IPS DF 4.7 (cell line): ENCODE measurements around the gene PPP1R14B.

Experiments used
- DNase-seq: peaks from one replicate; pipeline ENCODE4 v3.0.0-alpha.2; 2013; ENCODE audit warnings: low spot score; ENCODE audit errors: extremely low read depth

Gene PPP1R14B

DNA sequence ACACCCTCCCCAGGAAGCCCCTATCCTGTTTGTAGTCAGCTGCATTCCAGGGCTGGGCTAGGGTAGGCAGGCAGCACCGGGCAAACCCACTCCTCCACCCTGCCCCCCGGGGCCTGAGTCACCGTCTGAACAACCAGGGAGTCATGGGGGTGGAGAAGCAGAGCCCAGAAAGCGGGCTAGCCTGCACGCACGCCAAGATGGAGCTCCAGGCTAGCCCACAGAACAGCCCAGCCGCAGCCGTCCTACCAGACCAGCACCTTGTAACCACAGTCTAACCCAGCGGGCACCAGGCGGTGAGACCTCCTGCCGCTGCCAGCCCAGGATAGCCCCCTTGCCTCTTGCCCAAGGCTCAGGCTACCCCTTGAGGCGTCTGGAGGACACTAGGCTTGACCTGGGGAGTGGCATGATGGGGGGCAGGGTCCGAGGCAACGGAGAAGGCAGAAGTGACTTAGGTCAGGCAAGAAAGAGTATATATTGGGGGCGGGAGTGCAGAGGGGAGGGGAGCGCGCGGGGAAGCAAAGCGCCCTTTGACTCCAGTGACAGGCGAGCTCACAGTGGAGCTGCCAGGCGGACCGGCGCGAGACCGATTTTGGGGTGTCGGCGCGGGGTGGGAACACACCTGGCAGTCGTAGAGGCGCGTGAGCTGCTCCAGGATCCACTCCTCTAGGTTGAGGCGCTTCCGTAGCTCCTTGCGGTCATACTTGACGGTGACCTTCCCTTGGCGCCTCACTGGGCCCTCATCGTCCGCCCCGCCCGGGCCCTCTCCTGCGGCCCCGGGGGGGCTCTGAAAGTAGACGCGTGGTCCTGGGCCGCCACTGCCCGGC is 734 bp downstream of the PPP1R14B start:
- no peak for DNase-seq

DNA sequence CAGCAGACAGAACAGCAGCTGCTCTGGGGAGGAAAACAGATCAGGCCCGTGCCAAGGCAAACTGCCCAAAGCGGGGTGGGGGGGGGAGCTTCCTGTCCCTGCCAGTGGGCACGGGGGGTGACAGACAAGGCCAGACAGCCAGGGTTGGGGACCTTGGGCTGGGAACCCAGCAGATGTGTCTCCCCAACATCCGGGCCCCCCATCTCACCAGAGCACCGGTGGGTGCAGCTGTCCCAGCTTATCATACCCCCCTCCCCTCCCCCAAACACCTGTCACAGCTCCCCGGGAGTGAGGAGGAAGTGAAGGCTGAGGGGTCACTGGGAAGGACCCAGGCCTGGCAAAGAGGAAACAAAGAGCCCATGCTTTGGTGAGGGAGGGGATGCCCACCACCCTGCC is 1.3 kb downstream of the PPP1R14B start:
- DNase-seq = no peak

DNA sequence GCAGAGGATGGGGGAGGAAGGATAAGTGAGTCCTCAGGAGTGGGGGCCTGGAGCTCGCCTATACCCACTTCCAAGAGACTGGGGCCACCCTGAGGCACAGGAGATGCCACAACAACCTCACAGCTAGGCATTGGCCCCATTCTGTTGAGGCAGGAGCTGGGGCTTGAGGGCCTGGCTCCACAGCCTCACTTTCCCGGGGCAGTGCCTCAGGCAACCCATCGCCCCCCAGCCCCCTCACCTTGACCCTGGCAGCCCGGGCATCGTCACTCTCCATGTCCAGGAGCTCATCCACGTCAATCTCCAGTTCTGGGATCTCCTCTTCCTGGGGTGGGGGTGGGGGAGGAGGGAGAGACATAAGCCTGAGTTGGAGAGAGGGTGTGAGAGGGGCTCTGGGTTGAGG is 1.8 kb downstream of the PPP1R14B start:
- no peak for DNase-seq

DNA sequence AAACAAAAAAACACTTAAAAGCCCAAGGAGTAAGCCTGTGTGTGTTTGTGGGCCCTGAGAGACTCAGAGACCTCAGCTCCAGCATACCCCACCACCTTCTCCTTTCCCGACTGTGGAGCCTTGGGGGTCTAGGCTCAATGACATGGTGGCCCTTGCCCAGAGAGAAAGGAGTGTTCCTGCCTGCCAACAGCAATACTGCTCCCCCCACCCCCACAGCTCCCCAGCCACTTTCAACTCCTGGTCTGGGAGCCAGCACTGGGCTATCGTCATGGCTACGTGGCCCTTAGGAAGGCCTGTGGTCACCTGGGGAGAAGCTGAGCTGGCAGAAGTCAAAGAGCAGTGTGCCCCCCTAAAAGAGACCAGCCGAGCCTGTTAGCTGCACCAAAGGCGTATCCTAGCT is 2.6 kb downstream of the PPP1R14B start:
- DNase-seq = no peak

DNA sequence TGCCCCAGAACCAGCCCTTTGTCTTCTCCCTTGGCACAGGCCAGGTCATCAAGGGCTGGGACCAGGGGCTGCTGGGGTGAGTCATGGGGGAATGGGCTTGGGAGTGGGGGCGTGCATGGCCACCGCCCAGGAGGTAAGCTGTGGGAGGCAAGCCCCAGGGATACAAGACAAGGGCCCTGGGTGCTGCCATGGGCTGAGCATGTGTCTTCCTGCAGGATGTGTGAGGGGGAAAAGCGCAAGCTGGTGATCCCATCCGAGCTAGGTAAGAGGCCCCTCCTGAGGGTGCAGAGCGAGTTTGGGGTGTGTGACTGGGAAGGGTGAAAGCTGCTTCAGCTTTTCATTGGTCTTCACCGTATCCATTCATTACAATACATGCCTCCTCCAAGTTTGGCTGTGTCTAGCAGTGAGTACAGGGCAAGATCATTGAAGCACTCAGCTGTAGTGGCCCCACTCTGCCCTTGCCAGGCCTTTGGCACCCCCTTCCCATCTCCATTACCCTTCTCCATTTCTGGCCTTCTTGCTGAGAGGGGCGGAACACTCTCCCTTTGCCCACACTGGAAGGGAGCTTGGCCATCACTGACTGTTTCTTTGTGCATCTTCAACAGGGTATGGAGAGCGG is 3.4 kb downstream of the PPP1R14B start:
- DNase-seq = no peak

DNA sequence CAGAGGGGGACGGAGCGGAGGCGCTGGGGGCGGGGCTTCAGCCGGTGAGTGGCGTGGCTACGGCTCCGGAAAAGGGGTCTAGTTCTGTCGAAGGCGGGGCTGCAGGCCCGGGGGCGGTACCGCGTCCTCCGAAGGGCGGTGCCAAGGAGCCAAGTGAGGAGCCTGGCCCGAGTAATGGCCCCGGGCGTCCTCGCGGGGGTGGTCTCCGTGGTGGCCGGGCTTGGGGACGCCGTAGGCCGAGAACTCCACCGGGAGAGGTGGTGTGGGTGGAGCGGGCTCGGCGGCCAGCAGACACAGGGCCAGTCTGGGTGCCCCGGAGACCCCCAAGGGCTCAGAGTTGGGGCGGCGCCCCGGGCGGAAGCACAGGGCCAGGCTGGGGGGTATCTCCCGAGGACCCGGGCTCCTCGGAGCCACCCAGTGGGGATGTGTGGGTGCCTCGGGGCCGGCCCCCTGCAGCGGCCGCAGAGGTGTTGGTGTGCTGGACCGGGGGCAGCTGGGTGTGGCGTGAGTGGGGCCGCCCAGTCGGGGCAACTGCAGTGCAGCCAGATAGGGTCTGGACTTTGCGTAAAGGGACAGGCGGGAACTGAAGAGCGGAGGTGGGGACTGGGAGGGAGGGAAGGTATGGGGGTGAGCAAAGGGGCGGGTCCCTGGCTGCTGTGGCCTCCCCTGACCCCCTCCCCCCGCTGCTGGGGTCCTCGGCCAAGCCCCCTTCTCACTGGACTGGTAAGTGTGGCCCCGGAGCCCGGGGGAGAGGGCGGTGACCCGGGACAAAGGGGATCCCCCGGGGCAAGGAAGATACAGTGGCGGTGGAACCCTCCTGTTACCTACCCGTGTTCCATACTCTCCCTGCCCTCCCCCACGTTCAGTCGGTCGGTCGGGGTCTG is 5.0 kb downstream of the PPP1R14B start:
- no peak for DNase-seq

DNA sequence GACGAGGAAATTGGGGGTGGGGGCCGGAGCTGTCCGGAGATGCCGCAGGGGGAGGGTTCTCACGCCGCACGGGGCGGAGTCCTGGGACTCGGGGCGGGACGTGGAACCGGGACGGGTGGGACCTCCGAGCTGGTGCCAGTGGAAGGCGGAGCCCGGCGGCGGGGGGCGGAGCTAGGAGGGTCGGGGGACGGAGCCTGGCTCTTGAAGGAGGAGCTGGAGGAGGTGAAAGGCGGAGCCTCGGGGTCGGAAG is 5.6 kb downstream of the PPP1R14B start:
- DNase-seq = no peak

DNA sequence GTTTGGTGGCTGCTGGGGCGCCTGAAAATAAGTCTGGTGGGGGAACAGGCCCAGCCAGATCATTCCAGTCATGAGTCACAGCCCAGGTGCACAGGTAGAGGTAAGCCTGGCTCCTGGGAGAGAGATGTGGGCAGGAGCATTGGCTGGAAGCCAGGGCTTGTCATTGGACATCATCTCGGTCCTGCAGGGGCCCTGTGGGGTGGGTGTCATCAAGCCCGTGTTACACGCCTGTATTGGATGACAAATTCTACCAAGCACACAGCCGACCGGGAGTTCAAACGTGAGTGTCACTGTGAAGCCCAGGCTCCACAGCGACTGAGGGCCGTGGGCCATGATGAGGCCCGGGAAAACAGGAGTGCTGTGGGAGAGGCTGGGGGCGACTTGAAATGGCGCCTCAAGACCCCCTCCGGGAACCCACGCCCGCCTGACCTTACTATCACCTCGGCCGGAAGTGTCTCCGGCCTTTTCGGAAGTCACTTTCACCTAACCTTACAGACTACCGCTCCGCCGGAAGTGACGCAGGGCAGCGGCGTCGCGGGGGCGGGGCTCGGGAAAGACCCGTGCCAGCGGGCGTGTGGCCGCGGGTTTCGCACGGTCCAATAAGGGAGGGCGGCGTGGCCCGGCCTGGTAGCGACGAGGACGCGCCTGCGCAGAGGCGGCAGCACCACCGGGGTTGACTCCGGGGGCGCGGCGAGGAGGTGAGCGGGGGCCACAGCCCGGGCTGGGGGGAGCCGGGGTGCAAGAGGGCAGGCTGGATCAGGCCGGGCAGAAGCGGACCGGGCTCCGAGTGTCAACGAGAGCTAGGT is 6.1 kb downstream of the PPP1R14B start, which contains the start of gene FKBP2:
Gene FKBP2, plus strand, starts transcription at position 661 of the 806 bp plus-strand sequence. CDS start 1,293 bp downstream, outside the sequence.
- DNase-seq = no peak

DNA sequence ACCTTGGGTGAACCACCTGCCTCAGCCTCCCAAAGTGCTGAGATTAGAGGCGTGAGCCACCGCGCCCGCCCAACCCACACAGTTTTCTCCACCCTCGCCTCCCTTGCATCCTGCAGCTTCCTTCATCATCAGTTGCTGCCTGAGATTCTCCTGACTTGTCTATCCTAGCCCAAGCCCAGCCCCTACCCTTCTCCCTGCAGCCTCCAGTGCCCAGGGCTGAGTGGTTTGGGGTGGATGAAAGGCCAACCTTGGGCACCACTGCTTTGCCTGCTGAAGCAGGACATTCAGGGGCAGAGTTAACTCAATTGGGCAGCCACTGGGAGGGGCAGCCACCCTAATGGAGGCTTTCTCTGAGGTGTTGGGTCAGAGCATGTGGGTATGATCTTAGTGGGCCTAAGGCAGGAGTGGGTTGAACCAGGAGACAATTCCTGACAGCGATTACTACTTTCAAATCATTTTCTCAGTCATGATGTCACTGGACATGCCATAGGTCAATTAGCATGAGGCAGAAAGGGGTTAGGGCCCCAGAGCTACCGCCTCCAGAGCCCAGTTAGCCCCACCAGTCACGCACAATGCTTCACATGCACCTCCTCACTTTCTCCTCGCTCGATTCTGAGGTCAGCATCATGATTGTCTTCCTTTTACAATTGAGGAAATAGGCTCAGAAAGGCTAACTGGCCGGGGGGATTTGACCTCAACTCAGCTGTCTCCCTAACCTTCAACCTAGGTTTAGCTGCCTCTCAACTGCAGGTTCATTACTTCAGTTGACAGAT is 6.9 kb downstream of the PPP1R14B start:
- no peak for DNase-seq

DNA sequence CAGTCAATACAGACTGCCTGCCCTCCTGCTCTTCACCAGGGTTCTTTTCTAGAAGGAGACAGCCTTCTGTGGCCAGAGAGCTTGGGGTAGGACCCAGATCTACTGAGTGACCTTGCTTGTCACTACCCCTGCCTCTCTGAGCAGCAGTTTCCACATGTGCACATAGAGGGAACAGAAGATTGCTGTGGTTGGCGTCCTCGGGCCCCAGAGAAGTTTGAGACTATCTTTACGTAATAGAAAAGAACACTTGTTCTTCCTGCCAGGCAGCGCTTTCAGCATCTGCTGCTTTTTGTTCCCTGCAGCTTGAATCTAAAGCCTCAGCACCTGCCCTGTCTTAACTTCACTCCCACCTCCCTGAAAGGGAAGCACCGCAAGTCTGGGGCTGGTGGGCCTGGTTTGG is 7.7 kb downstream of the PPP1R14B start:
- no peak for DNase-seq

DNA sequence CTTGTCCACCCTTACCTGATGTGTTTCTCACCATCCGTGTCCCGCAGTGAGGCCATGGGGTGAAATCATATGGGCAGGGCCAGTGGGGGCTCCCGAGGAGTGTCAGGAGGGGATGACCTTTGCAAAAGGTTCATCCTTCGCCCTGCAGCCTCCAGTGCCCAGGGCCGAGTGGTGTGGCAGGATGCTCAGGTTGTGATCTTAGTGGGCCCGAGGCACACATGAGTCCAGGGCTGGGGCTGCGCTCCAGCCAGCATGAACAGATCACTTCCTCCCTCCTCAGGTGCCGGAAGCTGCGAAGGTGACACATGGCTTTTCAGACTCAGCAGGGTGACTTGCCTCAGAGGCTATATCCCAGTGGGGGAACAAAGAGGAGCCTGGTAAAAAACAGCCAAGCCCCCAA is 8.7 kb downstream of the PPP1R14B start:
- DNase-seq = no peak

DNA sequence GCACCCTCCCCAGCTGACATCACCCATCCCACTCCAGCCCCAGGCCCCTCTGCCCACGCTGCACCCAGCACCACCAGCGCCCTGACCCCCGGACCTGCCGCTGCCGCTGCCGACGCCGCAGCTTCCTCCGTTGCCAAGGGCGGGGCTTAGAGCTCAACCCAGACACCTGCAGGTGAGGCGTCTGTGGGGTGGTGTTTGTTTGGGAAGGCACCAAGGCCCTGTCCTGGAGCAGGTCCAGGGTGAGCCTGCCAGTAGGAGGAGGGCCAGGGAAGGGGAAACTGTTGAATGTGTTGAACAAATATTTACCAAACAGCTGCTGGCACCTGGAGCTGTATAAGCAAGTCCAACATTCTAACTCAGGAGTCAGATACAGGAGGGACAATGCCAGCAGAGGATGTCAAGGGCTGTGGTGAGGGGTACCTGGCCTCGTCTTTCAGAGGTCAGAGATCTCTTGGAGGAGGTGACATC is 9.2 kb downstream of the PPP1R14B start:
- DNase-seq = no peak

DNA sequence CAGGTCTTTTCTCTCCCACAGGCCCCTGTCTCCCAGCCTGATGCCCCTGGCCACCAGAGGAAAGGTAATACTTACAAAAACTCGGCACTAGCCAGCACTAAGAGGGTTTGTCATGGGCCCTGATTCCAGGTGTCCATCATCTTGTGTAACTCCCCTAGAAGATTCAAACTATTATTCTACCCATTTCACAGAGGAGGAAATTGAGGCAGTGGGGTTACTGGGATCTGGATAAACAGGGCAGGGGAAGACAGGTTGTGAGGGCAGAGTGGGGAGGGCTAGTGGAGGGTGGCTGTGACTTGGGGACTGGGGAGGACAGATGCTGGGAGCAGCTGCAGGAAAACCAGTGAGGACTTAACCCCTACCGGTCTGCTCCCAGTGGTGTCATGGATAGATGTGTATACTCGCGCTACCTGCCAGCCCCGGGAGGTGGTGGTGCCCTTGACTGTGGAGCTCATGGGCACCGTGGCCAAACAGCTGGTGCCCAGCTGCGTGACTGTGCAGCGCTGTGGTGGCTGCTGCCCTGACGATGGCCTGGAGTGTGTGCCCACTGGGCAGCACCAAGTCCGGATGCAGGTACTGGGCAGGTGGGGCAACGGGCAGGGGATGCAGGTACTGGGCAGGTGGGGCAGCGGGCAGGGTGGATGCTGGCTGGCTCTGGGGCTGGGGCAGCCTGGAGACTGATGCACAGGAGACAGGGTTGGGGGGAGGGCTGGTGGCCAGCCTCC is 11.1 kb downstream of the PPP1R14B start:
- no peak for DNase-seq

DNA sequence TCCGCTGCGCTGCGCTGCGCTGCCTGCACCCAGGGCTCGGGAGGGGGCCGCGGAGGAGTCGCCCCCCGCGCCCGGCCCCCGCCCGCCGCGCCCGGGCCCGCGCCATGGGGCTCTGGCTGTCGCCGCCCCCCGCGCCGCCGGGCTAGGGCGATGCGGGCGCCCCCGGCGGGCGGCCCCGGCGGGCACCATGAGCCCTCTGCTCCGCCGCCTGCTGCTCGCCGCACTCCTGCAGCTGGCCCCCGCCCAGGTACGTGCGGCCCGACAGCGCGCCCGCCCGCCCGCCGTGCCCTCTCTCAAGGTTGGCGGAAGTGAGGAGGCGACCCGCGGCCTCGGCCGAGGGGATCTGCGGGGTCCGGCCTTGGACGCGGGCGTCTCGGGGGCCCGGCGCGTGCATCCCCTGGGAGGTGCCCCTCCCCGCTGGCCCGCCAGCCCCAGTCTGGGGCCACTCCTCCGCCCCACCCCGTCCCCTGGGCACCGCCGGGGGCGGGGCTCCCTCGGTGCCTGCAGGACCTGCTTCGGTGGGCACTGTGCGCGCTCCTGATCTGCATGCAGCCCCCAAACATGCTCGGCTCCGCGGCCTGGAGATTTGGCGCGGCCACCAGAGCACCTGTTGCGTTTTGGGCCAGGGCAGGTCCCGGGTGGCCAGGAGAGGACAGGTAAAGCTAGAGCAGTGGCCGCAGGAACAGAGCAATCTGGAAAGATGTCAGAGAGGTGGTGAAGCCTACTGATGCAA is 11.9 kb downstream of the PPP1R14B start:
- no peak for DNase-seq

DNA sequence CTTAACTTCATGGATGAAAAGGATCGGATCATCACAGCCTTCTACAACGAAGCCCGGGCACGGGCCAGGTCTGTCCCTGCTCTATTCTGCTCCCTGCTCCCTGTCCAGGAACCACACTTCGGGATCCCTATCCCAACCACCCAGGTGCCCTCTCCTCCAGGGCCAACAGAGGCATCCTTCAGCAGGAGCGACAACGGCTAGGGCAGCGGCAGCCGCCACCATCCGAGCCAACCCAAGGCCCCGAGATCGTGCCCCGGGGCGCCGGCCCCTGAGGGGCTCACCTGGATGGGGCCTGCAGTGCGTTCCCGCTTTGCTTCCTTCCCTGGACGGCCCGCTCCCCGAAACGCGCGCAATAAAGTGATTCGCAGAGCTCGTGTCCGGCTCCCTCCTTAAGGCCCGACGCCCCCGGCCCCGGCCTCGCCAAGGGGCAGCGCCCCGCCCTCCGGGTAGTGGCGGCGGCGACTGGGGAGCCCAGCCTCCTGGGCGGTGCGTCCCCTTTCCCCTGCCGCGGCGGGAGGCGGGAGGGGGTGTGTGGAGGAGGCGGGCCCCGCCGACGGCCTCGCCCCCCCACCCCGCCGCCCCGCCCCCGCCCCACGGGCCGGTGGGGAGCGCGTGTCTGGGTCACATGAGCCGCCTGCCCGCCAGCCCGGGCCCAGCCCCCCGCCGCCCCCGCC is 12.7 kb downstream of the PPP1R14B start, which contains the start of gene VEGFB:
Gene VEGFB, plus strand, starts transcription at position 672 of the 674 bp plus-strand sequence. CDS start 250 bp downstream, outside the sequence.
- DNase-seq = no peak

DNA sequence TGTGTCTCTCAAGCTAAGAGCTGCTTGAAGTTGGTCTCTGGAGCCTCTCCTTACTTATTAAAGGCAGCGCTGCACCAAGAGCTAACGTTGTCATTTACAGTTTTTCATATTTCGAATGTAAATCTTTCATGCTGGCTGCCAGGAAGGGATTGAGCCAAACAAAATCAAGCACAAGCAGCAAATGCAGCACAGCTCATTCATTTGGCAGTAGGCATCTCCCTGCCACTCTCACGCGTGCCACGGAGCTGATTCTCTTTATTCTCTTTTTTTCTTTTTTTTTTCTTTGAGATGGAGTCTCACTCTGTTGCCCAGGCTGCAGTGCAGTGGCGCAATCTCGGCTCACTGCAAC is 13.8 kb downstream of the PPP1R14B start:
- no peak for DNase-seq

DNA sequence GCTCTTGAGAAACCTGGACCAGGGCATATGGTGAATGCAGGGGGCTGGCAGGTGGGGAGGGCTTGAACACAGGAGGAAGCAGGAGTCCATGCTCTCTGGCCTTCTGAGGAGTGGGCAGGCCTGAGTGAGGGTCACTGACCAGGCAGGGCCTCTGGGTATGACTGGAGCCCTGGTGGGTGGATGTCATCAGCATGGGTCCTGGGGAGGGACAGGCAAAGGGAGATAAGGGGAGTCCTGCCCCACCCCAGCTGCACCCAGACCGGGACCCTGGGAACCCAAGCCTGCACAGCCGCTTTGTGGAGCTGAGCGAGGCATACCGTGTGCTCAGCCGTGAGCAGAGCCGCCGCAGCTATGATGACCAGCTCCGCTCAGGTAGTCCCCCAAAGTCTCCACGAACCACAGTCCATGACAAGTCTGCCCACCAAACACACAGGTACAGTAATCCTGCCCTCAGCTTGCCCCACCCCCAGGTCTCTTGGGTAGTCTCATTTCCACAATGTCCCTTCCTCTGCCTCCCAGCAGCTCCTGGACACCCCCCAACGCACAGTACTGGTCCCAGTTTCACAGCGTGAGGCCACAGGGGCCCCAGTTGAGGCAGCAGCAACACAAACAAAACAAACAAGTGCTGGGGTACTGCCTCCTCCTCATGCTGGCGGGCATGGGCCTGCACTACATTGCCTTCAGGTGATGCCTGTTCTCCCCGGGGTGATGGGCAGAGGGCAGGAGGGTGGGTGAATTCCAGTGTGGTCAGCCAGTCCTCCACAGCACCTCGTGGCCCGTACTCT is 14.4 kb downstream of the PPP1R14B start:
- DNase-seq = no peak

DNA sequence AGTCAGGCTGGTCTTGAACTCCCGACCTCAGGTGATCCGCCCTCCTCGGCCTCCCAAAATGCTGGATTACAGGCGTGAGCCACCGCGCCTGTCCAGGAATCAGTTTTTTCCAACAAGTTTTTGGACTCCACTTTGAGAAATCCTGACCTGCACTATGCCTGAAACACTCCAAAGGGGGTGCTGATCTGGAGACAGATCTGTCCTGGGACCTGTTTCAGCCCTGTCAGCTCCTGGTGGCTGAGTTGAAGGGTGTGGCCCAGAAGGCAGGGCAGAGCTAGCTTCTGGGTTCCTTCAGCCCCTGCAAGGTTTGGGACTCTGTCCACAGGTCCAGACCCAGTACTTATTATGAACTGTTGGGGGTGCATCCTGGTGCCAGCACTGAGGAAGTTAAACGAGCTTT is 15.2 kb downstream of the PPP1R14B start:
- DNase-seq = no peak
